Liver (tissue), 3 donors: ENCODE data around the gene CACNA1D.

Experiments
- FOXA1 ChIP-seq: IDR thresholded peaks from 2 replicates; pipeline ENCODE4 v1.6.1; 2016; ENCODE audit warnings: antibody characterized with exemption
- JUND ChIP-seq, 2 donors: IDR thresholded peaks; 2 replicates each; pipeline ENCODE4 v1.6.1; 2016; ENCODE audit warnings: antibody characterized with exemption in 2 of 2
- RAD21 ChIP-seq, 2 donors: IDR thresholded peaks; 2 replicates each; pipeline ENCODE4 v1.6.1; 2016; ENCODE audit warnings: antibody characterized with exemption in 2 of 2, mild to moderate bottlenecking in 2 of 2
- SP1 ChIP-seq: IDR thresholded peaks from 2 replicates; pipeline ENCODE4 v1.6.1; 2018; ENCODE audit warnings: antibody characterized with exemption, mild to moderate bottlenecking
- TAF1 ChIP-seq: conservative IDR thresholded peaks from 2 replicates; pipeline ENCODE4 v1.6.1; 2016; ENCODE audit warnings: antibody characterized with exemption, mild to moderate bottlenecking
- YY1 ChIP-seq: IDR thresholded peaks from 2 replicates; pipeline ENCODE4 v1.6.1; 2016; ENCODE audit warnings: antibody characterized with exemption, mild to moderate bottlenecking
- TF ChIP-seq, protein P1 (sequence below): fragments of 150-350 bp; IDR thresholded peaks from 2 replicates; pipeline ENCODE4 v1.5.1; 2017; ENCODE audit warnings: improper control_type of control experiment, low read depth, low read length; ENCODE audit not compliant: missing input control
- TF ChIP-seq, protein P2 (sequence below): IDR thresholded peaks from 2 replicates; pipeline ENCODE4 v1.6.1; 2016; ENCODE audit warnings: antibody characterized with exemption
- donor health status: healthy.
- donor health status: healthy.

DNA sequence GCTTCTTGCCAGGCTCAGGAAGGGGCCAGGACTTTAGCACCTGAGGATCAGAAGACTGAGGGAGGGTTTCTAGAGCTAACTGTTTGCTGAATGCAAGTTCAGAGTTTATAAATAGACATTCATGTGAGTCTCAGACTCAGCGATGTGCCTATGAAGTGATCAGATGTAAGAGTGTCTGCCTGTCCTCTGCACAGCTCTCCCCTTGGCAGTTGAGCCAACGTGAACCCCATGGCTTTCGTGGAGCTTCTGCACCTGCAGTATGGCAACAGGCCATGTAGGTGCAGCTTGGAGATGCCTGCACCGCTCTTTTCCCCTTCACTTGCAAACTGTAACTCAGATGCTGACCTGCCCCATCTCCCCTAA is 209.9 kb downstream of the CACNA1D start:
- TF ChIP-seq, protein P1, sequence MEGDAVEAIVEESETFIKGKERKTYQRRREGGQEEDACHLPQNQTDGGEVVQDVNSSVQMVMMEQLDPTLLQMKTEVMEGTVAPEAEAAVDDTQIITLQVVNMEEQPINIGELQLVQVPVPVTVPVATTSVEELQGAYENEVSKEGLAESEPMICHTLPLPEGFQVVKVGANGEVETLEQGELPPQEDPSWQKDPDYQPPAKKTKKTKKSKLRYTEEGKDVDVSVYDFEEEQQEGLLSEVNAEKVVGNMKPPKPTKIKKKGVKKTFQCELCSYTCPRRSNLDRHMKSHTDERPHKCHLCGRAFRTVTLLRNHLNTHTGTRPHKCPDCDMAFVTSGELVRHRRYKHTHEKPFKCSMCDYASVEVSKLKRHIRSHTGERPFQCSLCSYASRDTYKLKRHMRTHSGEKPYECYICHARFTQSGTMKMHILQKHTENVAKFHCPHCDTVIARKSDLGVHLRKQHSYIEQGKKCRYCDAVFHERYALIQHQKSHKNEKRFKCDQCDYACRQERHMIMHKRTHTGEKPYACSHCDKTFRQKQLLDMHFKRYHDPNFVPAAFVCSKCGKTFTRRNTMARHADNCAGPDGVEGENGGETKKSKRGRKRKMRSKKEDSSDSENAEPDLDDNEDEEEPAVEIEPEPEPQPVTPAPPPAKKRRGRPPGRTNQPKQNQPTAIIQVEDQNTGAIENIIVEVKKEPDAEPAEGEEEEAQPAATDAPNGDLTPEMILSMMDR = no peak
- TF ChIP-seq FOXA1 = no peak
- TF ChIP-seq YY1 = no peak
- TF ChIP-seq SP1 = no peak
- TF ChIP-seq TAF1 = no peak
- TF ChIP-seq JUND (IDR thresholded peaks at IDR 0.05) = no peak
- TF ChIP-seq, protein P2, sequence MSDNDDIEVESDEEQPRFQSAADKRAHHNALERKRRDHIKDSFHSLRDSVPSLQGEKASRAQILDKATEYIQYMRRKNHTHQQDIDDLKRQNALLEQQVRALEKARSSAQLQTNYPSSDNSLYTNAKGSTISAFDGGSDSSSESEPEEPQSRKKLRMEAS = no peak
- no peak for TF ChIP-seq RAD21 (IDR thresholded peaks at IDR 0.05)
